ENCODE data around the gene CITED2. TPM values are rescaled to one million over a fixed set of nuclear protein-coding genes. Genes with fewer than 3 reads are reported as not detected.

CITED2 gene
- total and polyA plus RNA-seq, 8 donors: 8.0 to 75.1 (median 38.2) TPM

DNA sequence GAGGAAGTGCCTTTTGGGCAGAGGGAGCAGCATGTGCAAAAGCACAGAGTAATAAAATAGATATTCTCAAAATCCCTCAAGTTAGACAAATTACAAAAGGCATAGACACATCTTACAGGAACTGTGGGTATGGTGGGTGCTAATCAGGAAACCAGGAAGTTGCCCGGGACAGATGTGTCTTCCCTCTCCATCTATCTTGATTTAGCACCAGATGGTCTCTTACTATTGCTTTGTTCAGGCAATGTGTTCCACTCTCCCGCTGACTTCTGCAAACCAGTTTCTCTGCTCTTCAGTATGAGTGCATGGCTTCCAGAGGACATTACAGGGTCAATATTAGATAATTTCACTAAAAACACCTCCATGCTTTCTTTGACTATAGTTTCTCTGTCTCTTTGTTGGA lies 13.2 kb downstream of the CITED2 start:
- Histone ChIP-seq H3K36me3 (no peaks in the 10 kb centered on the region), H3K27me3 (no peaks in the 10 kb centered on the region), H3K27ac (no peak overlapping the region), H3K4me3 (no peak overlapping the region), H3K4me1 (no peaks in the 10 kb centered on the region), H3K9me3 (no peaks in the 10 kb centered on the region)
- ATAC-seq: no peak
- DNase-seq: no peak
- TF ChIP-seq, protein P1, sequence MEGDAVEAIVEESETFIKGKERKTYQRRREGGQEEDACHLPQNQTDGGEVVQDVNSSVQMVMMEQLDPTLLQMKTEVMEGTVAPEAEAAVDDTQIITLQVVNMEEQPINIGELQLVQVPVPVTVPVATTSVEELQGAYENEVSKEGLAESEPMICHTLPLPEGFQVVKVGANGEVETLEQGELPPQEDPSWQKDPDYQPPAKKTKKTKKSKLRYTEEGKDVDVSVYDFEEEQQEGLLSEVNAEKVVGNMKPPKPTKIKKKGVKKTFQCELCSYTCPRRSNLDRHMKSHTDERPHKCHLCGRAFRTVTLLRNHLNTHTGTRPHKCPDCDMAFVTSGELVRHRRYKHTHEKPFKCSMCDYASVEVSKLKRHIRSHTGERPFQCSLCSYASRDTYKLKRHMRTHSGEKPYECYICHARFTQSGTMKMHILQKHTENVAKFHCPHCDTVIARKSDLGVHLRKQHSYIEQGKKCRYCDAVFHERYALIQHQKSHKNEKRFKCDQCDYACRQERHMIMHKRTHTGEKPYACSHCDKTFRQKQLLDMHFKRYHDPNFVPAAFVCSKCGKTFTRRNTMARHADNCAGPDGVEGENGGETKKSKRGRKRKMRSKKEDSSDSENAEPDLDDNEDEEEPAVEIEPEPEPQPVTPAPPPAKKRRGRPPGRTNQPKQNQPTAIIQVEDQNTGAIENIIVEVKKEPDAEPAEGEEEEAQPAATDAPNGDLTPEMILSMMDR (IDR thresholded peaks at IDR 0.05): no peak
- 37 to 49% methylated on average over 2 of the region's 2 CpGs for WGBS, 2 donors
- no peak for FAIRE-seq
- intact Hi-C loops (cut with DNase I): loop anchor here in 2 of 3 donors (5.0 to 10.0 kb wide), 3 partner anchors 146 to 546 kb away; no protein-coding TSS in a partner anchor

DNA sequence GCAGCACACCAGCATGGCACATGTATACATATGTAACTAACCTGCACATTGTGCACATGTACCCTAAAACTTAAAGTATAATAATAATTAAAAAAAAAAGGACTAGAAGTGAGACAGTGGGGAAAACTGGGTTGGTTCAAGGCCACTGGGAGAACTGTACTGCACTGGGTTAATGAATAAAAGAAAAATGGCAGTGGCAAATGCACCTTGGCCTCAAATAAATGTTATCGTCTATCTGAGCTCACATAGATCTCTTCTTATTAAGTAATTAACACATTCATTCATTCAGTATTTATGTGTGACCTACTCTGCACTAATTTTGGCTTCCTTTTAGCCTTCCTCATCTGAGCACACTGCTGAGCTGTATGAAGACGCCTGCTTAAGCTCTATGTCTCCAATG lies 17.5 kb downstream of the CITED2 start:
- 55 to 60% methylated on average over 2 of the region's 2 CpGs for WGBS, 2 donors
- no peaks in the 10 kb centered on the region for H3K4me1 ChIP-seq
- H3K27ac ChIP-seq: no peak overlapping the region
- TF ChIP-seq, protein P1 (IDR thresholded peaks at IDR 0.05): no peak
- H3K36me3 ChIP-seq: no peaks in the 10 kb centered on the region
- no peak for ATAC-seq
- FAIRE-seq: no peak
- H3K4me3 ChIP-seq: no peak overlapping the region
- H3K27me3 ChIP-seq: no peaks in the 10 kb centered on the region
- intact Hi-C loops (cut with DNase I): loop anchor here in 1 of 3 donors (10.0 kb wide), 1 partner anchor 132 kb away; no protein-coding TSS in a partner anchor
- no peak for DNase-seq
- no peaks in the 10 kb centered on the region for H3K9me3 ChIP-seq

GRCh38 chr6:139355777-139356445 lies 18.5 kb downstream of the CITED2 start:
- Histone ChIP-seq H3K9me3 (no peaks in the 10 kb centered on the region), H3K27me3 (no peaks in the 10 kb centered on the region), H3K4me3 (no peak overlapping the region), H3K36me3 (no peaks in the 10 kb centered on the region), H3K27ac (no peak overlapping the region), H3K4me1 (no peaks in the 10 kb centered on the region)
- 90 to 98% methylated on average over 7 of the region's 7 CpGs for WGBS, 2 donors
- intact Hi-C loops (cut with DNase I): loop anchor here in 1 of 3 donors (10.0 kb wide), 1 partner anchor 131 kb away; no protein-coding TSS in a partner anchor
- TF ChIP-seq, protein P1 (IDR thresholded peaks at IDR 0.05): no peak
- DNase-seq (no peak), FAIRE-seq (no peak), ATAC-seq (no peak)

DNA sequence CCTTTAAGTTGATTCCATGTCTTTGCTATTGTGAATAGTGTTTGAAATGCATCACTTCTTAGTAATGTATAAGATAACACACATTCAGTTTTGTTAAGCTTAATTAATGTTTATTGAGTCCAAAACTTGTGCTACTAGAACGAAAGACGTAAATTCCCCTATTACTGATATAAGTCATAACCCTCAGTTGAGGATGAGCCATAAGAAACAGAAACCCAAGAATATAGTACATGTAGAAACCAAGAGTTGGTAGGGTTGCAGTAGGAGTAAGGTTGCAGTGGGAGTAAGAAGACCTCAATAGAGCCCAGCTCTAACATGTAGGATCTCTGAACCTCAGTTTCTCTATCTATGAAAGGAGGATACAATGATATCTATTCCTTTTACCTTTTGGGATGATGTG lies 19.3 kb downstream of the CITED2 start:
- FAIRE-seq (no peak), ATAC-seq (no peak), DNase-seq (no peak)
- Histone ChIP-seq H3K36me3 (no peaks in the 10 kb centered on the region), H3K27ac (no peak overlapping the region), H3K4me1 (no peaks in the 10 kb centered on the region), H3K9me3 (no peaks in the 10 kb centered on the region), H3K27me3 (no peaks in the 10 kb centered on the region), H3K4me3 (no peak overlapping the region)
- 69 to 86% methylated on average over 2 of the region's 2 CpGs for WGBS, 2 donors
- intact Hi-C loops (cut with DNase I): loop anchor here in 1 of 3 donors (10.0 kb wide), 1 partner anchor 130 kb away; no protein-coding TSS in a partner anchor
- TF ChIP-seq, protein P1 (IDR thresholded peaks at IDR 0.05): no peak

DNA sequence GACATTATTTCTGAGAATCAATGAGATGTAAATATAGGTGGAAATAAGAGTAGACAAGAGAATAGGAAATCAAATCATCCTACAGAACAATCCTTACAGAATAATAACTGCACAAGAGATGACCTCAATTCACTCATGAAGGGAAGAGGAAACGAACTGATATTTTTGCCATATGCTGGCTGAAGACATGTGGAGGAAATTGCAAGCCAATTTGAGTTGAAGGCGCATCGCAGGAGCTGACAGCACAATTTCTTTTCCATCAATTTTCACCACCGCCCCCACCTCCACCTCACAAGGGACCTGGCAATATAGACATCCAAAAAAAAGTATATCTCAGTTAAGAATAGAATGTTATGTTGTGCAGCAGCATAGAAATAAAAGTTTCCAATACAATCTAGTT lies 20.3 kb downstream of the CITED2 start:
- Histone ChIP-seq H3K27me3 (no peaks in the 10 kb centered on the region), H3K36me3 (no peaks in the 10 kb centered on the region), H3K4me3 (no peak overlapping the region), H3K4me1 (peaks cover 0 to 5% (median 0%) of the 10 kb centered on the region in 3 donors), H3K9me3 (no peaks in the 10 kb centered on the region), H3K27ac (no peak overlapping the region)
- no peak for ATAC-seq
- 67 to 71% methylated on average over 4 of the region's 4 CpGs for WGBS, 2 donors
- intact Hi-C loops (cut with DNase I): loop anchor here in 1 of 3 donors (10.0 kb wide), 1 partner anchor 129 kb away; no protein-coding TSS in a partner anchor
- FAIRE-seq: no peak
- DNase-seq: no peak
- TF ChIP-seq, protein P1 (IDR thresholded peaks at IDR 0.05): no peak
